Erythroblast (primary cell): ENCODE results near the gene CLCN3.
A peak's percentile ranks its signal among the peaks of the same experiment; 100 is the strongest.

Experiments used
- DNase-seq, 2 experiments: peaks; one replicate each; lab custom pipeline; 2025; lab: John Stamatoyannopoulos, UW
- GATA1 ChIP-seq: IDR thresholded peaks from 2 replicates; pipeline ENCODE4 v1.6.1; 2011; ENCODE audit warnings: low read depth, mild to moderate bottlenecking, control low read depth, low read length, moderate library complexity
- POLR2A ChIP-seq: IDR thresholded peaks from 2 replicates; pipeline ENCODE4 v1.6.1; 2011; ENCODE audit warnings: mild to moderate bottlenecking, low read length

Gene CLCN3

DNA sequence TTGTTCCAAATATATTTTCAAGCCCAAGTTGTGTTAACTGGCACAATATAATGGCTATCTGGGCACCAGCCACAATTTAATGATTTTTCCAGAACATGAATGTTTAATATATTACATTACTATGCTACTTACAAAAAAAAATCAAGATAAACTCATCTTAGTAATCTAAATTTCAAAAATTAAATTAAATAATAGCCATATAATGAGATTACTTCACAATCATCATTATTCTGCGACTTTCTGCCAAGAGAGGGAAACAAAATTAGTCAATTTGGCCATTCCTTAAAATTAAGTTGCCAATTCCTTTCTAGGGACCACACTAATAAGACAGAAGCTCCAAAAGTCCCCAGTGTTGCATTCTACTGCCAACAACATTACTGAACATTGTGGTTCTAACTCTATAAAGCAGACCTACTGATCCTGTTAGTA lies 15.5 kb upstream of the CLCN3 start:
- TF ChIP-seq GATA1, result no peak
- no peak for TF ChIP-seq POLR2A
- peak in 1 of 2 experiments; percentile 58 for DNase-seq

DNA sequence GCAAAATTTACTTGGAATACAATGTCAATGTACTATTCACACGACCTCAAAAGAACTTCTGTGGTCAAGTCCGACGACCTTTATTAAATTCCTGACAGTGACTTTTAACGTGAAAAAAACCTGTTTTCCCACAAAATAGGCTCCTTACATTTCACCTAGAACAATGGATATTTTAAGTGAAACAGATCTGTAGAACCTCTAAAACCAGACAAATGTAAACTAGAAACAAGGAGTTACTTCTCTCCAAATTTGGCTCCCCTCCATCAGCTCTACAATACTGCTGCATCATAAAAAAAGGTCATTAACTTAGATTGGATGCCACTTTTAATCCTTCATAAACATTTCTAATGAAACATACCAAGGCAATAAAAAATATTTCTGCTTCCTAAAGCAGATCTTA lies 9.2 kb upstream of the CLCN3 start:
- TF ChIP-seq POLR2A (no peak), GATA1 (no peak)
- DNase-seq, result peak in 1 of 2 experiments; percentile 50

GRCh38 chr4:169611991-169612870 lies 8.1 kb upstream of the CLCN3 start, which contains the start of gene NEK1:
NEK1 (minus strand) TSS chr4:169612583; CDS start chr4:169602630, 9,953 bp downstream.
- peak; percentile 93 to 95 for DNase-seq
- peak; percentile 97 for TF ChIP-seq POLR2A
- TF ChIP-seq GATA1, result no peak

DNA sequence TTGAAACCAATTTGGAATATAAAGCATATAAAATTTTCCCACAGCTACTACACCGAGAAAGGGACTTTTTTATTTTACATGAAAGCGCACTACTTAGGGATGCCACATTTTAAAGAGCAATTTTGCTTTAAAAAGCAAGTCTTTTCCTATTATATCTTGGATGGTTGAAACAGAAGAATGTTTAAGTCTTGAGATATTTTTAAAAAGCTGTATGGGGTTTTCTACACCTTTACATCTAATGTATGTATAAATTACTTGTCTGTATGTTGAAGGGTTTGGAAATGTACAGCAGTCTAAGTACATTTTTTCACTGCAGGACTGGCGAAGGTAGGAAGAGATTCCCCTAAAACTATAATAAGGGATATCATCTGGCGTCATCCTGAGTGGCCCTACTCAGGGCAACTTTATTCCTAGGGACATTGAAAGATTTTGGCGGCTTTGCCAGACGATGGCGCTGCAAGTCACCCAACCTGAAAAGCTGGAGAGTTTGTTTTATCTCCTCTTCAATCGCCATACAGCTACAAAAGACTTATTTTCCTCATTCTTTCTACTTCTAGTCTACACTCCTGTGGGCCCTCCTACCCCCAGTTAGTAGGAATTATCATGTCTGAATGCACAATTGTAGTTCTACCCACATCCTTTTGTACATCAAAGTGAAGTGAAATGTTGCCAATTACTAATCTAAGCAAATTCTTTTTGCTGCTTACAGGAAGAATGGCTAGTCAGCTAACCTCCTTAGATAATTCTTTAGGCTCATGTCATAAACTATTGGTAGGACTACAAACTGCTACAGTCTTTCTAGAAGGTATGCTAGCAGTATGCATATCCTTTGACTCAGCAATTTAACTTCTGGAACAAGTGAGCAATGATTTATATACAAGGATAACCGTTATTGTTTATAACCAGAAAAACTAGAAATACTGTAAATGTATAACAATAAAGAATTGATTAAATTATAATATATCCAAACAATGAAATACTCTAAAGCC lies 7.2 kb upstream of the CLCN3 start:
- TF ChIP-seq POLR2A (no peak), GATA1 (no peak)
- DNase-seq, result peak; percentile 84 to 88

DNA sequence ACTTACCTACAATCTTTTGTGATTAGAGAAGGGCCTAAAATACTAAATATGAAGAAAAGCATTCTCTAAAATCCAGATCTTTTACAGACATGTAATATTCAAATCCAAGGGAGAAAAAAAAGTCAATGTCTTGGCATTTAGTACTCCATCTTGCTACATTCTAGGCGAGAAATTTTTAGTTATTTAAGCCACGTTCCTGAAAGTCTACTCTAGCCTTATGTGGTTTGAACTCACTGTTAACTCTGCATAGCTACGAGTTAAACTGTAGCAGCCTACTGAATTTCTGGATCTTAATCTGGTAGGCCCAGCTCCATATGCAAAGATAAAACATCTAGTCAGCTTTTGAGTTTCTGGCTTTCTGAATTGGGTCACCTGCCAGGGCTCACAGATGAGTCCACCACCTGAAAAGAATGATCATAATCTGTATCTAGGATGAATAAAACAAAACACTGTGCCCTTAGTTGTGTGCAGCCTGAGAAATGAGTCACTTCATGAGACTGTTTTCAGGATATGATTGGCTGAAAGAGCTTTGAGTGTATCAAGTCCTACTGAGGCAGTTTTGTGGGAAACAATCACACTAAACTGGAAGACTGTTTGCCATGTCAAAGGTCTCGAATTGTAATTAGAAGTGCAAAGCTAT lies 4.8 kb upstream of the CLCN3 start:
- no peak for TF ChIP-seq GATA1
- TF ChIP-seq POLR2A, result no peak
- no peak for DNase-seq

DNA sequence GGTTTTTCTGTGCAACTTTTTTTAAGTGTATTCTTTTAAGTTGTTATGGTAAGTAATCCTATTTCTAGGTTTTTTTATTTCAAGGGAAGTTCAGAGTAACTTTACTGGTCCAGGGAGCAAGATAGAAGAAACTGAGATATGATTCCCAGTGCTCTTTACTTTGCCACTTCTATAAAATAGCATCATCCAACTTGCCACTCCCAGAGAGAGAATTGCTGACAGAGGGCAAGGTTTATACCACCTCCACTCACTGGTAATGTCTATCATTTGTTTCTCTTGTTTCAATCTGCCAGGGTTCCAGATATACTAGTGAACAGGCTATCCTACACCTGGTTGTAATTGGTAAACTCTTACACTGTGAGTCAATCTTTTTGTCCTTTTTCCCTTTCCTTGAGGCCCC lies 3.5 kb upstream of the CLCN3 start:
- no peak for DNase-seq

DNA sequence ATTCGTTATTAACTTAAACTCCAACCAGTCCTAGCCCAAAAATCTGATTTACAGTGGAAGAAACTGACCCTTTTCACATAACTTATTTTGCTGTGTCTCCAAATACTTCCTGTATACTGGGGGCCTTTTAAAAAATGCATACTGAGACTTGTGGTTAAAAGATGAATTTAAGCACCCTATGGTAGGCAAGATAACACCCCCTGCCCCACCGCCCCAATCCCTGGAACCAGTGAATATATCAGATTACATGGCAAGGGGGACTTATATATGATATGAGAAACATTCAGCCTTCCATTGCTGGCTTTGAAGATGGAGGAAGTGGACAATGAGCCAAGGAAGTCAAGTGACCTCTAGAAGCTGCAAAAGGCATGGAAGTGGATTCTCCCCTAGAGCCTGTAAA lies 3.1 kb upstream of the CLCN3 start:
- TF ChIP-seq GATA1 (no peak), POLR2A (no peak)
- peak in 1 of 2 experiments; percentile 65 for DNase-seq

More for the DNA sequence above, 3.5 kb upstream of the CLCN3 start:
- TF ChIP-seq GATA1 (no peak), POLR2A (no peak)

- no peak for DNase-seq
- TF ChIP-seq GATA1 (no peak), POLR2A (no peak)
Measured at GRCh38 chr4:169618286-169618685, 2.1 kb upstream of the CLCN3 start.

DNA sequence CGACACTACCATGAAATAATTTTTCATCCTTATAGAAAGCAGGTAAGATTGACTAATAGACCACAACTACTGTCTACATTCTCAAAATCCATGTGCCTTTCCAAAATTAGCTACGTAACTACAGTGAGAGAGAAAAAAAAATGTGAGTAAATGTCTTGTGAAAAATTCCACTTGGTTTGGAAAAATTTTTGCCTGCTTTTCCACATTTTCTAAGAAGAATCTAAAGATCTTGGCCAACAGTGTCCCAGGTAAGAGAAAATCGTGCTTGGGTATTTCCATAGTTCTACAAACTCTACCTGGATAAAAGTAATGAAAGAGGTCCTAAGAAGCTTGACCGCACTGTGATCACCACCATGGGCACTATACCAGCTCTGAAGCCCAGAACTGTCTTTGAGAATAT lies 1.4 kb upstream of the CLCN3 start:
- TF ChIP-seq GATA1 (no peak), POLR2A (no peak)
- no peak for DNase-seq

DNA sequence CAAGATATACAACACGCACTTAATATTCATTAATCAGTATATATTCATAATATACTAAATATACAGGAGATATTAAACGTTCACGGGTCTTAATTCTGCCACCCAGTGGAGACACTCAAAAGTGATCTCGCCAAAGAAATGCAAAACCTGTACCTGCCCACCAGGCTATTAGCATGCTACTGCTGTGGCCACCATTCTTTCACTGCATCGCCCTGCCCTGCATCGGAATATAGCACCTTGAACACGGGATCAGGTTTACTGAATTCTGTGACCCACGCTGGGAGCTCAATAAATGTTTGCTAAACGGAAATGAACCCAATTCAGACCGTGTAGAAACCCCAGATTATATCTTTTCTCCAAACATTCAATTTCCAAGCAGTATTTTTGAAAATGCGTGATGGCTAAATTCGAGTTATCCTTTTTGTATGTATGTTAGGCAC lies 840 bp upstream of the CLCN3 start:
- DNase-seq, result peak; percentile 77 to 83
- TF ChIP-seq GATA1 (no peak), POLR2A (no peak)

DNA sequence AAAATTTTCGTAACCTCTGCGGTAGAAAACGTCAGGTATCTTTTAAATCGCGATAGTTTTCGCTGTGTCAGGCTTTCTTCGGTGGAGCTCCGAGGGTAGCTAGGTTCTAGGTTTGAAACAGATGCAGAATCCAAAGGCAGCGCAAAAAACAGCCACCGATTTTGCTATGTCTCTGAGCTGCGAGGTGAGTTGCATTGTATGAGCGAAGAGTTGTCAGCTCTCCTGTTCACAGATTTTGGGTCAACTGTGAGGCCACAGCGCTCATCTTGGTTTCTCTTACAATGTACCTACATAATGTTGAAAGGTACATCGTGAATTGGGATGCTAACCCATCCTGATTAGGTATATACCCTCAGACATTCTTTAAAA lies 486 bp downstream of the CLCN3 start:
- TF ChIP-seq GATA1 (no peak), POLR2A (no peak)
- peak; percentile 69 to 86 for DNase-seq

DNA sequence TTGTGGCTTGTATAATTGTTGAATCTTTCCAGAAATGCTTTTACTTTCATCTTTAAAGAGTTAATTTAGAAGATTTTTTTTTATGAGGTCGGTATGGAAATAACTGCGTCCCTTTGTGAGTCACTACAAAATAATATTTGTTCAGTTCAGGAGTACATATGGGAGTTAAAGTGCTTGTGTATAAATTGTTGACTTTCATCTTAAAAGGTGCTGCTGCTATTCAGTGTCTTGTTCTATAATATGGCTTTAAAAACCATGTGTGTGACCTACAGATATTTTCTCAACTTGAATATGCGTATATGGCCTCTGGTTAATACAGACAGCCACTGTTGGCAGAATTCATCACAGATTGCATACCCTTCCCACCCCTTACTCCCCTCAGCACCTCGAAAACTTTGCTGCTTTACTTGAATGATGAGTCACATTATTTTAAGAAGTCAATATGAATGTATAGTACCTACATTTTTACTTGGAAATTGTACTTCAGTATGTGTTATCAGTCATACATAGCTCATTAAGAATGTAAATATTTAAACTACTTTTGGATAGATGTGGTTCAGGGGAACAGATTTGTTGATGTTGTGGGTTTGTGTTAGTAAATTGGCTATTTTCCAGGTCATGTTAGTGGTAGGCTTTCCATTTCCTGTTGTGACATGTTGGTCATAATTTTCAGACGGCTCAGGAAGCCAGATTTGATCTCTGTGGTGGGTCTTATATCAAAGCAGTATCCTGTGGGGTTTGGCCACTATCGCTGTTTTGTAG lies 1.5 kb downstream of the CLCN3 start:
- TF ChIP-seq GATA1 (no peak), POLR2A (no peak)
- peak; percentile 68 to 78 for DNase-seq
